Stomach (tissue), 4 donors: Measurements from ENCODE around the gene WWOX.

Source experiments
- CTCF ChIP-seq, 7 experiments: fragments of 450-650 bp in 4 of 7; fragments of 200-600 bp in 3 of 7; sonication (generic) in 3 of 7; IDR thresholded peaks; one replicate each; pipeline ENCODE4 v1.5.1; 2016 to 2019; ENCODE audit warnings: antibody characterized with exemption in 7 of 7, control low read depth in 2 of 7, mild to moderate bottlenecking in 1 of 7
- EP300 ChIP-seq: sonication (generic); formaldehyde crosslinking; IDR thresholded peaks from one replicate; pipeline ENCODE4 v1.6.1; 2017; ENCODE audit warnings: antibody characterized with exemption
- POLR2A ChIP-seq, 4 donors: fragments of 450-650 bp; IDR thresholded peaks; one replicate each; pipeline ENCODE4 v1.6.1; 2016; ENCODE audit warnings: antibody characterized with exemption in 4 of 4, control low read depth in 2 of 4, mild to moderate bottlenecking in 1 of 4, moderate library complexity in 1 of 4
- POLR2AphosphoS5 ChIP-seq, 3 donors: sonication (generic); formaldehyde crosslinking; IDR thresholded peaks; one replicate each; pipeline ENCODE4 v1.6.1; 2016; ENCODE audit warnings: antibody characterized with exemption in 3 of 3

- TF ChIP-seq CTCF (IDR thresholded peaks at IDR 0.05) (no peak), POLR2A (IDR thresholded peaks at IDR 0.05) (no peak), POLR2AphosphoS5 (IDR thresholded peaks at IDR 0.05) (no peak), EP300 (no peak)
These were observed 951.9 kb downstream of the WWOX start for GRCh38 chr16:79051313-79051712.
